ENCODE data around the gene ARSB.
"Not testable (repeated sequence)": the region's sequence is repeated elsewhere in the genome, so short reads cannot be mapped to it uniquely, and the experiment has no call there.

Gene ARSB

GRCh38 chr5:78993165-78993564 is 8.1 kb upstream of the ARSB start:
- no peak for DNase-seq

GRCh38 chr5:78992146-78992545 is 7.0 kb upstream of the ARSB start:
- DNase-seq = no peak

- no peak for DNase-seq
Observed at GRCh38 chr5:78989080-78989479, 4.0 kb upstream of the ARSB start.

- peak; percentile 63 for DNase-seq
Observed at GRCh38 chr5:78985725-78986223, 664 bp upstream of the ARSB start.

GRCh38 chr5:78984439-78985115 is 533 bp downstream of the ARSB start:
- DNase-seq = peak; percentile 93

GRCh38 chr5:78983601-78984438 is 1.3 kb downstream of the ARSB start:
- DNase-seq = peak; percentile 27

GRCh38 chr5:78983194-78983593 is 1.9 kb downstream of the ARSB start:
- DNase-seq = not testable (repeated sequence)

GRCh38 chr5:78979909-78980308 is 5.2 kb downstream of the ARSB start:
- DNase-seq = no peak

- DNase-seq = no peak
Observed at GRCh38 chr5:78979117-78979742, 5.9 kb downstream of the ARSB start.

GRCh38 chr5:78975035-78975434 is 10.1 kb downstream of the ARSB start:
- no peak for DNase-seq

- no peak for DNase-seq
Observed at GRCh38 chr5:78974601-78975000, 10.5 kb downstream of the ARSB start.

GRCh38 chr5:78974011-78974410 is 11.1 kb downstream of the ARSB start:
- DNase-seq = no peak

- no peak for DNase-seq
Observed at GRCh38 chr5:78972654-78973428, 12.3 kb downstream of the ARSB start.

GRCh38 chr5:78971998-78972397 is 13.1 kb downstream of the ARSB start:
- no peak for DNase-seq

GRCh38 chr5:78968781-78969180 is 16.3 kb downstream of the ARSB start:
- DNase-seq = peak; percentile 7

GRCh38 chr5:78964889-78965288 is 20.2 kb downstream of the ARSB start:
- peak; percentile 54 for DNase-seq

GRCh38 chr5:78961743-78962142 is 23.4 kb downstream of the ARSB start:
- DNase-seq = no peak

- no peak for DNase-seq
Observed at GRCh38 chr5:78959767-78960166, 25.3 kb downstream of the ARSB start.

- DNase-seq = no peak
Observed at GRCh38 chr5:78958672-78959445, 26.3 kb downstream of the ARSB start.

GRCh38 chr5:78956901-78957300 is 28.2 kb downstream of the ARSB start:
- DNase-seq = no peak

- DNase-seq = no peak
Observed at GRCh38 chr5:78953092-78953800, 31.9 kb downstream of the ARSB start.
